ENCODE results near the gene RAP1GAP2.

- TF ChIP-seq, protein P1, sequence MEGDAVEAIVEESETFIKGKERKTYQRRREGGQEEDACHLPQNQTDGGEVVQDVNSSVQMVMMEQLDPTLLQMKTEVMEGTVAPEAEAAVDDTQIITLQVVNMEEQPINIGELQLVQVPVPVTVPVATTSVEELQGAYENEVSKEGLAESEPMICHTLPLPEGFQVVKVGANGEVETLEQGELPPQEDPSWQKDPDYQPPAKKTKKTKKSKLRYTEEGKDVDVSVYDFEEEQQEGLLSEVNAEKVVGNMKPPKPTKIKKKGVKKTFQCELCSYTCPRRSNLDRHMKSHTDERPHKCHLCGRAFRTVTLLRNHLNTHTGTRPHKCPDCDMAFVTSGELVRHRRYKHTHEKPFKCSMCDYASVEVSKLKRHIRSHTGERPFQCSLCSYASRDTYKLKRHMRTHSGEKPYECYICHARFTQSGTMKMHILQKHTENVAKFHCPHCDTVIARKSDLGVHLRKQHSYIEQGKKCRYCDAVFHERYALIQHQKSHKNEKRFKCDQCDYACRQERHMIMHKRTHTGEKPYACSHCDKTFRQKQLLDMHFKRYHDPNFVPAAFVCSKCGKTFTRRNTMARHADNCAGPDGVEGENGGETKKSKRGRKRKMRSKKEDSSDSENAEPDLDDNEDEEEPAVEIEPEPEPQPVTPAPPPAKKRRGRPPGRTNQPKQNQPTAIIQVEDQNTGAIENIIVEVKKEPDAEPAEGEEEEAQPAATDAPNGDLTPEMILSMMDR (conservative IDR thresholded peaks at IDR 0.05) = no peak
- TF ChIP-seq ZFX (IDR thresholded peaks at IDR 0.05) = no peak
Measured at GRCh38 chr17:2821868-2822267, 25.6 kb downstream of the RAP1GAP2 start.

Data from C4-2B (cell line).